ENCODE data around the gene RAP1GDS1. TPM values are rescaled to one million over a fixed set of nuclear protein-coding genes. Genes with fewer than 3 reads are reported as not detected.

Gene RAP1GDS1
- total RNA-seq, 1 donor from 2014 or later, result 67.8 TPM

DNA sequence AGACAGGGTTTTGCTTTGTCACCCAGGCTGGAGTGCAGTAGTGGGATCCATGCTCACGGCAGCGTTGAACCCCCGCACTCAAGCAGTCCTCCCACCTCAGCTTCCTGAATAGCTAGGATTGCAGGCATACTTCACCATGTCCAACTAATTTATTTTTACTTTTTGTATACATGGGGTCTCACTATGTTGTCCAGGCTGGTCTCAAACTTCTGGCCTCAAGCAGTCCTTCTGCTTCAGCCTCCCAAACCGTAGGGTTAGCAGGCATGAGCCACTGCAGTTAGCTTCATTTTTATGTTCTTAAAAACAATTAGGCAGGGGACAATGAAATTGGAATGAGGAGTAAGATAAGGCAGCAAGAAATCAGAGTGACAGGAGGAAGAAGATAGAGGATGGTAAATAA, 50.5 kb downstream of the RAP1GDS1 start:
- DNase-seq (ENCODE audit: low spot score), result no peak
- H3K9me3 Mint-ChIP-seq (ENCODE audit: unreplicated experiment), result no peaks in the 10 kb centered on the region
- TF ChIP-seq, protein P1, sequence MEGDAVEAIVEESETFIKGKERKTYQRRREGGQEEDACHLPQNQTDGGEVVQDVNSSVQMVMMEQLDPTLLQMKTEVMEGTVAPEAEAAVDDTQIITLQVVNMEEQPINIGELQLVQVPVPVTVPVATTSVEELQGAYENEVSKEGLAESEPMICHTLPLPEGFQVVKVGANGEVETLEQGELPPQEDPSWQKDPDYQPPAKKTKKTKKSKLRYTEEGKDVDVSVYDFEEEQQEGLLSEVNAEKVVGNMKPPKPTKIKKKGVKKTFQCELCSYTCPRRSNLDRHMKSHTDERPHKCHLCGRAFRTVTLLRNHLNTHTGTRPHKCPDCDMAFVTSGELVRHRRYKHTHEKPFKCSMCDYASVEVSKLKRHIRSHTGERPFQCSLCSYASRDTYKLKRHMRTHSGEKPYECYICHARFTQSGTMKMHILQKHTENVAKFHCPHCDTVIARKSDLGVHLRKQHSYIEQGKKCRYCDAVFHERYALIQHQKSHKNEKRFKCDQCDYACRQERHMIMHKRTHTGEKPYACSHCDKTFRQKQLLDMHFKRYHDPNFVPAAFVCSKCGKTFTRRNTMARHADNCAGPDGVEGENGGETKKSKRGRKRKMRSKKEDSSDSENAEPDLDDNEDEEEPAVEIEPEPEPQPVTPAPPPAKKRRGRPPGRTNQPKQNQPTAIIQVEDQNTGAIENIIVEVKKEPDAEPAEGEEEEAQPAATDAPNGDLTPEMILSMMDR (IDR thresholded peaks at IDR 0.05; ENCODE audit: unreplicated experiment), result no peak
- no peak overlapping the region for H3K27ac Mint-ChIP-seq (ENCODE audit: unreplicated experiment)
- no peaks in the 10 kb centered on the region for H3K27me3 Mint-ChIP-seq (ENCODE audit: unreplicated experiment)
- H3K4me3 Mint-ChIP-seq (ENCODE audit: unreplicated experiment), result no peak overlapping the region
- no peaks in the 10 kb centered on the region for H3K36me3 Mint-ChIP-seq (ENCODE audit: low read depth, unreplicated experiment)
- H3K4me1 Mint-ChIP-seq (ENCODE audit: unreplicated experiment), result no peaks in the 10 kb centered on the region

DNA sequence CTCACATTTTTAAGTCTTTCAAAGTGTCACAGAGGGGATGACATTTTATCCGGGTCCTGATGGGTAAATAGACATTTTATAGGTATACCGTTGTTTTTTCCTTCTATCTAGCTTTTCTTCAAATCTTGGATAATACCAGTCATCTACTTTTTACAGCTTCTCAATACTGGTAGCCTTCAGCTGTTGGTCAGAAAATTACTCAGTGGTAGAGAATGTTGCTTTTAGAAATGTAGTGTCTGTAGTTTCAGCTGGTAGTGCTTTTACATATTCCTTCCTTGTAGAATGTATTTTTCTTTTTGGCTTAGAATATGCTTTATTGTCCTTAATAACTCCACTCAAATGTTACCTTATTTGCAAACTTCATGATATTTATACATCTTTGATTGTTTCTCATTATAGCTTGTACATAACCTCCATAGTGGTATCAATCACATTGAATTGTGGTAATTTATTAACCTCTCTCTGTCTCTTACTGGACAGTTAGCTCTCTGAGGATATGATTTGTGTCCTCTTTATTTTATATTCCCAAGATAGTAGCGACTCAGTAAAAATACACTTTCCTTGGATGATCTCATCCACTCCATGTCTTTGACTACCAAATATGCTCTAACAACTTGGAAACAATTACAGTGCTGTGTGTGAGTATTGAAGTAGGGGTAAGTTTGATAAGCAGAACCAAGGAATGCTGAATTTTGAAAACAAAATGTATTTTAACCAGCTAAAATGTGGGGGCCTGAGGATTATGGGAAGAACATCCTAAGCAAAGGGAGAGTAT, 53.8 kb downstream of the RAP1GDS1 start:
- Mint-ChIP-seq H3K9me3 (ENCODE audit: unreplicated experiment) (peaks cover 3% of the 10 kb centered on the region), H3K4me3 (ENCODE audit: unreplicated experiment) (no peak overlapping the region), H3K27ac (ENCODE audit: unreplicated experiment) (no peak overlapping the region), H3K27me3 (ENCODE audit: unreplicated experiment) (peaks cover 1% of the 10 kb centered on the region), H3K36me3 (ENCODE audit: low read depth, unreplicated experiment) (peaks cover 13% of the 10 kb centered on the region), H3K4me1 (ENCODE audit: unreplicated experiment) (no peaks in the 10 kb centered on the region)
- TF ChIP-seq, protein P1 (IDR thresholded peaks at IDR 0.05; ENCODE audit: unreplicated experiment), result no peak
- DNase-seq (ENCODE audit: low spot score), result no peak

DNA sequence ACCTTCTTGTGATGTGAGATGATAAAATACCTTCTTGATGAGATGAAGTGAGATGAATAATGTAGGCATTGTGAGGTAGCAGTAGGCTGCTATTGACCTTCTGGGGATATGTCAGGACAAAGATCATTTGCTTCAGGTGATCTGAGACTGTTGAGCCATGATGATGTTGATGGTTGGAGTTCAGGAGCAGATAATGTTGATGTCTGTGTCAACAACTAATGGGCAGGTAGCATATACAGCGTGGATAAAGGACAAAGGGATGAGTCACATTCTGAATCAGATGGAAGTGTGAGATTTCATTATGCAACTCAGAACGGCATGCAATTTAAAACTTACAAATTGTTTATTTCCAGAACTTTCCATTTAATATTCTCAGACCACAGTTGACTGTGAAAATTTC, 57.3 kb downstream of the RAP1GDS1 start:
- Mint-ChIP-seq H3K4me3 (ENCODE audit: unreplicated experiment) (no peak overlapping the region), H3K9me3 (ENCODE audit: unreplicated experiment) (peaks cover 6% of the 10 kb centered on the region), H3K36me3 (ENCODE audit: low read depth, unreplicated experiment) (peaks cover 16% of the 10 kb centered on the region), H3K27ac (ENCODE audit: unreplicated experiment) (no peak overlapping the region), H3K27me3 (ENCODE audit: unreplicated experiment) (peaks cover 1% of the 10 kb centered on the region), H3K4me1 (ENCODE audit: unreplicated experiment) (no peaks in the 10 kb centered on the region)
- TF ChIP-seq, protein P1 (IDR thresholded peaks at IDR 0.05; ENCODE audit: unreplicated experiment), result no peak
- DNase-seq (ENCODE audit: low spot score), result no peak

DNA sequence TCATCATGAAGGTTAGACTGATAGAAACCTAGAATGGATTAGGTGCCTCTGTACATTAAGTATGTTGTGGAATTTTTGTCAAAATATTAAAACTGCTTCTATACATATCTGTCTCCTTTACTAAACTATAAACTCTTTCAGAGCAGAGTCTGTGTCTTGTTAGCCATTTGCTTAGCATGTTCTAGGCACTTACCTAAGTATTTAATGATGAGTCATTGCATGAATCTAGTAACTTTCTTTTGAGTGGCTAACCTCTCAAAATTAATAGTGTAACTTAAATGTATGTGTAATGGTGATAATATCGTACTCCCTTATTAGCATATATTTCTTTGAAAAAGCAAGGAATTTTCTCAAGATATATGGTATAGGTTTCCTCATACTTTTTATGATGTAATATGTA, 57.8 kb downstream of the RAP1GDS1 start:
- Mint-ChIP-seq H3K36me3 (ENCODE audit: low read depth, unreplicated experiment) (peaks cover 16% of the 10 kb centered on the region), H3K4me1 (ENCODE audit: unreplicated experiment) (no peaks in the 10 kb centered on the region), H3K27me3 (ENCODE audit: unreplicated experiment) (peaks cover 1% of the 10 kb centered on the region), H3K4me3 (ENCODE audit: unreplicated experiment) (no peak overlapping the region), H3K9me3 (ENCODE audit: unreplicated experiment) (peaks cover 6% of the 10 kb centered on the region), H3K27ac (ENCODE audit: unreplicated experiment) (no peak overlapping the region)
- DNase-seq (ENCODE audit: low spot score), result no peak
- TF ChIP-seq, protein P1 (IDR thresholded peaks at IDR 0.05; ENCODE audit: unreplicated experiment), result no peak

DNA sequence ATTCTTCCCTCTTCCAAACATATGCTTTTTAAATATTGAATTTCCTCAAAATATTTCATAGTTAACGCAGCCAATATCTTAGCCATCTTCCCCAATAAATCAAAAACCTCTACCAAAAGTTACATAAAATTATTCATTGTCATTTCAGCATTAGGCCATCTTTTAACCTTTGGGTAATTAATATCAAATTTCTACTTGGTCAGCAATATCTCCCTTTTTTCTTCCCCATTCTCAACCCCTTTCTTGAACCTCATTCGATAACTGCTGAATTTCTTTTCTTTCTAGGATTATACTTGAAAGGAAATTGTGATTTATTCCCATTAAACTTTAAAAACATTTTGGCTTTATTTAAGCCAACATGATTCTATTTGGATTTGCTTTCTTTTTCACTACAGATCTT, 65.0 kb downstream of the RAP1GDS1 start:
- TF ChIP-seq, protein P1 (IDR thresholded peaks at IDR 0.05; ENCODE audit: unreplicated experiment), result no peak
- Mint-ChIP-seq H3K4me1 (ENCODE audit: unreplicated experiment) (no peaks in the 10 kb centered on the region), H3K4me3 (ENCODE audit: unreplicated experiment) (no peak overlapping the region), H3K27ac (ENCODE audit: unreplicated experiment) (no peak overlapping the region), H3K9me3 (ENCODE audit: unreplicated experiment) (no peaks in the 10 kb centered on the region), H3K27me3 (ENCODE audit: unreplicated experiment) (peaks cover 2% of the 10 kb centered on the region), H3K36me3 (ENCODE audit: low read depth, unreplicated experiment) (peaks cover 21% of the 10 kb centered on the region)
- DNase-seq (ENCODE audit: low spot score), result no peak
